T-helper 9 cell (primary cell): ENCODE data around the gene PKNOX2.

Experiments used
- DNase-seq: peaks from one replicate; pipeline ENCODE4 v3.0.0-alpha.2; 2020

The PKNOX2 gene

DNA sequence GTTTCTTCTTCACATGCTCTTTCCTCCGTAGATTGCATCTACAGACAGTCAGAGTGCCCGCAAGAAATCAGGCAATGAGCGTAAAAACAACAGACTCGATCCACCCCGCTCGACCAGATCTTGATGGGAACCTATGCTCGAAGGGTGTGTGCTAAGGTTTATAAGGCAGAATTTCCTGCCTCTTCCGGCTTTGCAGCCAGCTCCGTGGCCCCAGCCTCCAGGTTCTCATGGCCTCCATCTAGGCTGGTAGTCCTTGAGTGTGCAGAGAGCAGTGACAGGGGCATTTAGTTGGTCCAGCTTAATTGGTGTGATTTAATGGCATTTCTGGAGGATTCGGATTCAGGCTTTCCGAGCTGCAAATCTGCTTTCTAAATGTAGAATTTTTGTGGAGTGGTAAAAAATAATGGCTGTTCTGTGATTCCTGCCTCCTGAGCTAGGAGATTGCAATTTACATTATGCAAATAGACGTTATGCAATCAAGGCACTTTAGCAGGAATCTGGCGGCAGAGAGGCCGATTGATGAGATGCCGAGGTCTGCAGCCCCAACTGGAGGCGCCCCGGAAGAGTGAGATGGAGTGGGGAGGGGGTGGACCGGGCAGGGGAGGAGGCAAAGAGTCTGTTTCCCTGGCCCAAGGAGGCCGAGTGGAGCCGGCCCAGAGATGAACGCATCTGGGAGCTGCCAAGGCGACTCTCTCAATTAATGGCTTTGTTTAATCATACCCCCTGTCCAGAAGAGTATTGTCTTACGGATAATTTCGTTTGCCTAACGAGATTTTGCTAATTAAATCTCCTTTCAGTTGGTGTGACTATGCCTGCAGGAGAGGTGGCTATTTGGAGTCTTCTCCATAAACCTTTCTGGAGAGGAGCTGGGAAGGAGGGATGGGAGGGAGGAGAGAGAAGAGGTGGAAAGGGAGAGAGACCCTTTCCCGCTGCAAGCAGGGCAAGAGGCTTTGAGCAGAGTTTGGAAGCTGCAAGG lies 75.3 kb downstream of the PKNOX2 start:
- no peak for DNase-seq

DNA sequence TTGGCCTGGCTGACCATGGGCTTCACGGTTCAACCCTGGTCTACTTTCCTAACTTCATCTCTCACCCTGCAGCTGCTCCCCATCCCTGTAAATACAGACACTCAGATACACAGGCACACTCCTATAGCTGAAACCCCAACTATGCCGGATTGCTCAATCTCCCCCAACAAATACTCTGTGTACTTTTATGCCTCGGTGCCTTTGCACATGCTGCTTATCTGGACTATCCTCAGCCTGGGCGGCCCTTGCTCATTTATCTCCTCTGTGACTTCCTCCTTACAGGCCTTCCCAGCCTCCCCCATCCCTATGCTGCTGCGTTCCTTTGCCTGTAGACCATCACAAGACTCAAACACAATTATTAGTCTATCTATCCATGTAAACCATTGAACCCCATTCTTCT lies 76.6 kb downstream of the PKNOX2 start:
- DNase-seq = no peak

DNA sequence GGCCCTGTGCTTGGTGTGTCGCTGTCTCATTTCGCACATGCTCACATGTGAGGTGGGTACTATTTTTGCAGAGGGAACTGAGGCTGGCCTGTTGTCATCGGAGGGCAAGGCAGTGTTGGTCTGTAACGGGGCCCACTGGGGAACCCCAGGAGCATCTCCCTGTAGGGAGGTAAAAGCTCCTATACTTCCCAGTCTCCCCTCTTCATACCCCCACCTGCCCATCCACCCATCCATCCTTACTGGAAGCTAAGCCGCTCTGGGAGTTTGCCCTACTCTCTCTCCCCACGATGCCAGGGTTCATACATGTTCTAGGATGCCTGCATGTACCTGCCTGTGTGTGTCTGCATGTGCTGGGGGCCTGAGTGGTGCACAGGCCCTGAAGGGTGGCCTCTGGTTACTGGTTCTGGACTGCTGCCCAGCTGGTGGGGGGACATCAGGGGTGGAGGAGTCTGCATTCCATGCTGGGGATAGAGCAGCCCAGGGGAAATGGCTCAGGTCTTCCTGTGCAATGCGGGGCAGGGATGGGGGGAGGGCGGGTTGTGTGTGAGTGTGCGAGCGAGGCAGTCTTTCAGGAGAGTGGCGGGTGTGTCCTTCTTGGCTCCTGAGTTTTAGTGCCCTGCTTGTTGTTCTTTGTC lies 77.7 kb downstream of the PKNOX2 start:
- no peak for DNase-seq

DNA sequence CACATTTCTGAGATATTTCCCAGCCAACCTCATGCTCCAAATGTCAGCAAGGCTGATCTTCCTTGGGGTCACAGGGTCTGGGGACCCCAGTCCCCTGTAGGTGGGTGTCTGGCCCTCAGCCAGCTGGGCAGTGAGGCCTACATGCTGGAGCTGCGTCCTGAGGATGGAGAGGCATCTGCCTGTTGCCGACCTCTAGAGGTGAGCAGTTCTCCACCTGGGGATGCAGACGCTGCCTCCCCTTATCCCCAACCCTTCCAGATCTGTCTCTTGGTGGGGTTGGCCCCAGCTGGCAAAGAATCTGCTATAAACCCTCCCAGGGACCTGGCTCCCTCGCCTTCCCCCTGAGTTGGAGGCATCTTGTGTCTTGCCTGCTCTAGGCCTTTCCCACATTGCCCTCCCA lies 79.6 kb downstream of the PKNOX2 start:
- DNase-seq = no peak

DNA sequence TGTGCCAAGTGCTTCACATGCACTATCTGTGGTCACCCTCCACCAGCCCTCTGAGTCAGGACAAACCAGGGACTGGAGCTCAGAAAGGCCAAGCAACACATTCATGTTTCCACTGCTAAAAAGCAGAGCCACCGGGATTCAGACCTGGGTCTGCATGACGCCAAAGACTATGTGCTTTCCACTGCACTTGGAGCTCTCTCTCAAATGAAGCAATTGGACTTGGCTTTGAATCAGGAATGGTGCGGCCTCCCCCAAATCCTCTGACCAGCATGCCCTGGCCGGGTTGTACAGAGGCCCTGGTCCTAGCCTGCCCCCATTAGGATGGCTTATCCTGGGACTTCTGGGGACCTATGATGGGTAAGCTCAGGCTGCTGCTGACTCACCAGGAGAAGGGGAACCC lies 80.7 kb downstream of the PKNOX2 start:
- no peak for DNase-seq

DNA sequence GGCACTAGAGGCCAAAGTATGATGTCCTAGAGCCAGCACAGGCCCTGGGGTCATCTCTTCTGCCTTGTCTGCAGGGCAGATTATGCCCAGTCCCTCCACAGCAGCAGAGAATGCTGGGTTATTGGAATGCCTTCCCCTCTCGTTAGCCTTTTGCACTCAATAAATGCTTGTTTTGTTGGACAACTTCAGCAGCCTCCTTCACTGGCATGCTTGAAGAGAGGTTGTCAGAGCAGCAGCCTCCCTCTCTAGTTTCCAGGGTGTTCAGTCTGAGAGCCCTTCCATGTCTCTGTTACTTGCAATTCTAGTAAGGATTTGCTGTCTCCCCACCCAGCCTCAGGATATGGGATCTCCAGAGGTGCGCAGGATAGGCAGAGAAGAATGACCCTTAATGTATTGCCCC lies 82.9 kb downstream of the PKNOX2 start:
- DNase-seq = no peak

DNA sequence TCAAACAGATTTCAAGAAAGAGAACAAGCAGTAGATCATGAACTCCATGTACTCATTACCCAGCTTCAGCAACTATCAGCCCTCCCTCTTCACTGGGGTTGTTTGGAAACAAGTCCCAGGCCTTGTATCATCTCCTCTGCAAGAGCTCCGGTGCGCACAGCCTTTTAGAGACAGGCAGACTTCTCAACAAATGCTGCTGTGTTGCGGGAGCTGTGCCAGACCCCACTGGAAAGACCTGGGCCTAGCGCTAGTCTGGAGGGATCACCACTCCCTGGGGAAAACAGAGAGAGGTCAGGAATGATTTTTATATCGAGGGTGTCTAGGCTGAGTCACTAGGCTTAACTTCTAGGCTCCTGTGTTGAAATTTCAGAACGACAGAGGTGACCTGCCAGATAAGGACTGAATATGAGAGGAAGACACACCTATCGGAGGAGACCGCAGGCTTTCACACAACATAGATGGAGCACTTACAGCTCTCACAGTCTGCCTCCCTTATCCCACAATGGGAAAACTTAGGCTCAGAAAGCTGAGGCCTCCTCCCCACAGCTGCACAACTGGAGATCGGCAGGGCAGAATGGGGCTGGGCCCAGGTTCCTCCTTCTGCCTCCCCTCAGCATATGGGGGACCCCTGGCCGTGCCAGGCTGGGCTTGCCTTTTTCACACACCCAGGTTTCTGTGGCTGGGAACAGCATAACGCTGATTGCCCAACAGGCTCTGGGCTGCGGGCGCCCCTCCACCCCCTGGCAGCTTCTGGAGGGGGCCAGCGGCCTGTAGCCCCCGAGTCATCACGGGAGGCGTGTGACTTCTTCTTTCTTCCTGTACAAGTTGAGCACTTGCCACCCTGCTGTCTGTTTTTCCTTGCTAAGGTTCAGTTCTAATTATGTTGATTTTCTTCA lies 86.0 kb downstream of the PKNOX2 start:
- no peak for DNase-seq

DNA sequence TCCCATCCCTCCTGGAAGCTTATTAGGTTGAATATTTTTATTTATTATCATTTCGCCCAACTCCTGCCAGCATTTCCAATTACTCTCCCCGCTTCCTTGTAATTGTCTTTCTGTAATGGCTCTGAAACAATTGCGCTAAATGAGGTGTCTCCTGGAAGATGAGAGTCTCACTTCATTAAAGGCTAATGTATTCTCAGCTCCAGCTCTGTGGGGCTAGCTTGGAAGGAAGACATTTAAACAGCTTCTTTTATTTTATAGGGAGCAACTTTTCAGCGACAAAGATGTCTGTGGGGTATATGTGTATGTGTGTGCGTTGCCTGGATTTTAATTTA lies 86.6 kb downstream of the PKNOX2 start:
- no peak for DNase-seq

DNA sequence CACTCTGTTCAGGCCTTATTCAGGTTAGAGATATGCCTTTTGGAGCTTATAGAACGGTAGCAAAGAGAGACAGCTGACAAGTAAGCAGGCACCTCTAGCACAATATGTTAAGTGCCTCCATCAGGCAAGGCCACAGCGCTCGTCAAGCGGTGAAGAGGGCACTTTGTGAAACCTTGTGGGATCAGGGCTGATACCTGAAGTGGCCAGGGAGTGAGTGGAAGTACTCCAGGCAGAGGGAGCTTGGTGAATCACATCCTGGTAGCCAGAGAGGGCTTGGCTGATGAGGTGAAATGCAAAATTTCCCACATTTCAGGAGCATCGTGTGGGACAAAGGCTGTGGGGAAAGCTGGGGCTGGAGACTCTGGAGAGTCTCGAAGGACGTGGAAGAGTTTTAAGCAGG lies 87.4 kb downstream of the PKNOX2 start:
- no peak for DNase-seq

DNA sequence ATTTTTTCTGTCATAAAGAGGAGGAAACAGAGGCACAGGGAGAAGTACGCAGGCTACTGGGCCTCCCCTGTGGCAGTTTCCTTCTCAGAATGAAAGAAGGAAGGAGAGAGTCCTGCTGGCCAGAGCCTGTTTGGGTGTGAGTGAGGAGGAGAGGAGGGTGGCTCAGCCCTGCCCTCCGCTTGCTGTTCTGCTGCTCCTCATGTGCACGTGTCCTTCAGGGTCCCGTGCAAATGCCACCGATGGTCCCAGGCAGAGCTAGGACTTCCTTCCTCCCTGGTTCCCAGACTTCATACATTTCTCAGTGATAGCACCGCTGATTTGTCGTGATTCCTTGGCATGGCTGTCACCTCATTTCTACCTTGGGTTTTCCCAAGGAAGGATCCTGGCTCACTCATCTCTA lies 88.7 kb downstream of the PKNOX2 start:
- no peak for DNase-seq

DNA sequence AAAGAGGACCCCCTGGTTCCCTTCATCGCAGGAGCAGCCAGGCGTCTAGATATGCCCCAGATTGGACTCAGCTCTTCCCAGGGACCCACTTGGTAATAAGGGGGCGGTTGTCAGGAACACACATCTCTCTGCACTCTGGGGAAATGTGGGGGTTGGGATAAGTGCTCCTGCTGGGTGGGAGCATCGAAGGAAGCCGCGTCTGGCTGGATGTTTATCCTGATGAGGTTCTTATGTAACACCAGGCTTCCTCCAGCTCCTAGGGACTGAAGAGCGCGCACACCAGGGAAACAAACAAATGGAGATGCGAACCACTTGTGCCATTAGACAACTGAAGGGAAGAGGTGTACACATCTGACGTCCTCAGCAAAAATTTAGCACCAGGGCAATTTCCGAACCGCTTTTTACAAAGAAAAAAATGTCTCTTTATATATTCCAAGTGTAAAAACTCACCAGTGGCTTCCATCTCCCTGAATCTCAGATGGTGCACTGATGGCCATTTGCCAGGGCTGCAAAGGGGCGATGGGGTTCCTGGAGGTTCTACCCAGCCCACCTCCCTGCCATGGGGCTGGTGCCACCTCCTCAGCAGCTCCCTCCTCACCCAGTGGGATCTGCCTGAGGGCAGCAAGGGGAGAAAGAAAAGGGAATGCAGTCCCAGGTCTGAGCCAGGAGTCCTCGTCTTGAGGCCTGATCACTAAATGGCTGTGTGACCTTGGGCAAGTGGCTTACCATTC lies 89.4 kb downstream of the PKNOX2 start:
- DNase-seq = no peak

DNA sequence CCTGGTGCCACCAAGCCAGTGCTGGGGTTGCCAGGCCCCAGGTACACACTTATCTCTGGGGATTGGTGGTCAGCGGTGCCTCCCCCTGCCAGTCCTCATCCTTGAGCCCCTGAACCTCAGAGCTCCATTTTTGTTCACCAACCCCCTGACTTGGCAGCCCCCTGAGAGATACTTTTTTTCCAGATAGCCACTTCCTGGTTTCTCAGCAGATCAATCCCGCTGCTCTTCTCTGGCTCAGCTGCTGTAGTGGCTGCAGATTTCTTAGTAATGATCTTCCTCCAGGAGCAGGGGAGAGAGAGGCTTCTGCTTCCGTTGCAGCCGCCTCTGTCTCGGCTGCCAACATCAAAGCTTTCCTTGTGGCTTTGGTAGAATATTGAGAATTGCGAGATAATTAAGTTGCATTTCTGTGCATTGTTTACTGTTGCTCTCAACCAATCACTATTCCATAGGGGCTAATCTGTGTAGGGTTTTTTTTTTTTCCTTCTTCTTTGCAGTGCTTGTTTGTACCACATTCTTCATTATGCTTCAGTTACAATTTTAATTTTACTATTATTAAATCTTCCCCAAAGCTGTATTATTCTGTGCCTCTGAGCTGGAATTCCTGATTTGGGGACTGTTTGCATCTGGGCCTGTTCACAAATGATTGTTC lies 92.1 kb downstream of the PKNOX2 start:
- no peak for DNase-seq

DNA sequence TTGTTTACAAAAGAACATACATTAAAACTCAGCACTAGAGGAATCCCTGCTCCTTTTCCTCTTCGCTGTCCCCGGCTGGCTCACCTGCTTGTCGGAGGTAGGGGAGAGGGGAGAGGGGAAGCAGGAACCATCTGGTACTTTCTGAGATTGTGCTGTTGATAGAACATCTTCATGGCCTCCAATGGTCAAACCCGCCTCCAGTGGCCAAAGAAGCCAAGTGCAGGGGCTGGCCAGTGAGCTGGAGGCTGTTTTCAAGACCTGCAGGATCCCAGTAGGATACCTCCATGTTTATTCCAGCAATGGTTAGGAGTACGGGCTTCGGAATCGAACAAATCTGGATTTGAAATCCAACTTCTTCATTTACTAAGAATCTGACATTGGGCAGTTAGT lies 92.6 kb downstream of the PKNOX2 start:
- no peak for DNase-seq

DNA sequence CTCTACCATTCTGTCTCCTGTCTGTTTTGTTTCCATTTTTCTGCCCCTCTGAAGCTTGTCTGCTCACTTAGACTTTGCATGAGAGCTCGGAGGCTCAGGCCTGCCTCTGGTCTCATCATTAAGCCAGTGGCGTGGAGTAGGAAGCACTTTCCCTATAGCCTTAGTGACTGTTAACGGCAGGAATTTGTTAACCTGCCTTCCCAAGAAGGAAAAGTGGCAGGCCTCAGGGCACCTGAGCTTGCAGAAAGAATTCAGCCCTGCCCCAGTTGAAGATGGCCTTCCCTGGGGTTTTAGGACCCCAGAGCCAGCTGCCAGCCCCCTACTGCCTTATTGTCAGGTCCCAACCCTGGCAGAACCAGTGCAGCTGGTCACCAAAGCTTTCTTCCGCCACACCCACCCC lies 93.2 kb downstream of the PKNOX2 start:
- DNase-seq = no peak

DNA sequence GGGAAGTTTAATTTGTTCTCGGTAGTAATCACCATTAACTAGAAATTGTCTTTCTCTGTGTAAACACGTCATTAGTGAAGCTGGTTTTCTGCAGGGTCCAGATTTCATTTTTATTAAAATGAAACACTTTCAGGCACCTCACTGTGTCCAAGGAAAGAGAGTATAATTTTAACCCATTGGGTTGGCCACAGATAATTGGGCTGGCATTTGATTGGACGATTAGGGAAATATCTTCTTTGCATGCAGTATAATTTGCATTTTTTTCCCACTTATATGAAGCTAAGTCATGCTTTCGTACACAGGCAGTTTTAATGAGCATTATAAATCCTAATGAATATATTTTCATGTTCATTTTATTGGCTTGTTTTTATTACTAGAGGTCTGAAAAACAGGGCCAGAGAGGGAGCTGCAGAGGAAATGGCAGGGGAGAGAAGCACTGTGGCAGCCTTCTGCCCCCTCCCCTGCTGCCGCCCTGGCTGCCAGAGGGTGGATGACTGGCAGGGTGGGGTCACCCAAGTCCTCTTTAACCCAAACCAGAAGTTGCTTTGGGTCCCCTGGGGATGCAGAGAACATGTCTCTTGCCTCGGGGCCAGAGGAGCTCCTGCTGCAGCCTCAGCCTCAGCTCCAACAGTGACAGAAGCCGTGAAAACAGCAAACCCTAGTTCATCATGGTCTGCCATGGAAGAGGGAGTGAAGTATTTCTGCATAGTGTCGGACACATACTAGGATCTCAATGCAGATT lies 93.9 kb downstream of the PKNOX2 start:
- DNase-seq = no peak

DNA sequence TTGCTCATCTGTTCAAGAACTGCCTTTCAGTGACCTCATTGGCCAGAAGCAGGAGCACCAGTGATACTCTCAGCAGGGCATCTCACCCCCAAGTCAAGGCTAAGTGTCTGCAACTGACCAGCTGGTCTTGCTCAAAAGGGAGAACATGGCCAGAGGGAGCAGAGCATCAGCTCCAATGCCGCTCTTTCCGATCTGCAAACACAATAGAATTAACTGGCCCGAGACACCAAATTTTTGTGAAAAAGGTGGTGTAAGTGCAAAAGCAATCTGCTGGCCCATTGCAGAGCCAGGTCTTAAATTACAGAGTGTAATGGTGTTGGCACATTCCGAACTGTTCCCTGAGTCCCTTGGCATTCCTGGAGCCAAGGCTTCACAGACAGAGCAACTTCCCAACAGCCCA lies 97.0 kb downstream of the PKNOX2 start:
- no peak for DNase-seq

DNA sequence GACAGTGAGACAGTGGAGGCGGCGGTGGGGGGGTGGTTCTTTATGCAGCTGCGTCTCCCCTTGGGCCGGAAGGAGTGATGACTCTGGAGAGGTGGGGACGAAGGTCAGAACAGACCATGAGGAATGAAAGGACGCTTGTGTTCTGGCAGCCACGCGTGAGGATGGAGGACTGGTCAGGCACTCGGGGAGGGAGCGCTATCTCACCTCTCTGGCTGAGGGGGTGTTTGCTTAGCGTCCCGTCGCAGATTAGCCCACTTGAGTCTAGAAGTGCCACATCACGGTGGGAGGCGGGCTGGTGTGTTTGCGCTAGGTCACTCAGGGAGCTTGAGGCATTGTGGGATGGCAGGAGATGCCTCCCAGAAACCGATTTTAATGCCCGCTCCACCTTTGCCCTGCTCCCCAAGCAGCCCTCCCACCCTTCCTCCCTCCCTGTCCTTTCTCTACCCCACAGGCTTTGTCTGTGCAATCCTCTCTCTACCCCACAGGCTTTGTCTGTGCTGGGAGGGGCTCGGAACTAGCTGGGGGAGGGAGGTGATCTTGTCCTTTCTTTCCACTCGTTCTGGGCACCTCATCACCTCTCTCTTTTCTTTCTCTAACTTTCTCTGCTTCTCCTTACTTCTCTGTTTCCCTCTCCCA lies 97.8 kb downstream of the PKNOX2 start:
- no peak for DNase-seq

DNA sequence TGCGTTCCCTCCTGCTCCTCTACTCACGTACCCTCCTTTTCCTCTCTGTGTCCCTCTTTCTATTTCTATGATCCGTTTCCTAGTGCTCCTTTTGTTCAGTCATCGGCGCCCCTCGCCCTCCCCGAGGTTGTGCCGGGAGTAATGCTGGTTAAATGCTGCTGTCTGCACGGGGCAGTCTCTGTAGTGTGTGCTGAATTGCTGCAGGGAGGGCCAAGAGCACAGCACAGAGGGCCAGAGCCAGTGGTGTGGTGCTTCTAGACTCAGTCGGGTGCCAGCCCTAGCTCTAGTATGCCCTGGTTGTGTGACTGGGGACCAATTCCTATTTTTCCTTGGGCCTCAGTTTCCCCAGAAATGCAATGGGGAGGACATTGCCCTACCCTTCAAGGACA lies 98.3 kb downstream of the PKNOX2 start:
- DNase-seq = no peak

DNA sequence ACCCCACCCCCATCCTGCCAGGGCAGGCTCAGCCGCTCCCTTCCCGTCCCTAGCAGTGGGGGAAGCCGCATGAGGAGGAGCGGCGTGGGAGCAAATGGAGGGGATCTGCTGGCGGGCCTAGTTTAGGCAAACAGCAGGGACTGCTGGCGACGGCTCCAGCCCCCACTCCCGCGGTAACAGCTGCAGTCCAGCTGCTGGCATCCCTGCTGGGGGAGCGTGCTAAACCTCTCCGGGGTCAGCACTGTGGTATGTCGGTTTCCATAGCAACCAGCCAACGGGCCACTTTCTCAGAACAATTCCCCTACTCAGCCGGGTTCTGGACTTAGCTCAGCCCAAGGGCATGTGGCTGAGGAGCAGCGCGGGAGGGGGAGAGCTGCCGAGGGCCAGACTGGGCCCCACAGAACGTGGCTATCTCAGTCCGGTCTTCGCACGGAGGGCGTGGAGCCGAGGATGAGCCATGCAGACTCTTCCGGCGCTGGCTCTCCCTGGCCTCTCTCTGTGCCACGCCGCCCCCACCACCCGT lies 98.8 kb downstream of the PKNOX2 start:
- no peak for DNase-seq

DNA sequence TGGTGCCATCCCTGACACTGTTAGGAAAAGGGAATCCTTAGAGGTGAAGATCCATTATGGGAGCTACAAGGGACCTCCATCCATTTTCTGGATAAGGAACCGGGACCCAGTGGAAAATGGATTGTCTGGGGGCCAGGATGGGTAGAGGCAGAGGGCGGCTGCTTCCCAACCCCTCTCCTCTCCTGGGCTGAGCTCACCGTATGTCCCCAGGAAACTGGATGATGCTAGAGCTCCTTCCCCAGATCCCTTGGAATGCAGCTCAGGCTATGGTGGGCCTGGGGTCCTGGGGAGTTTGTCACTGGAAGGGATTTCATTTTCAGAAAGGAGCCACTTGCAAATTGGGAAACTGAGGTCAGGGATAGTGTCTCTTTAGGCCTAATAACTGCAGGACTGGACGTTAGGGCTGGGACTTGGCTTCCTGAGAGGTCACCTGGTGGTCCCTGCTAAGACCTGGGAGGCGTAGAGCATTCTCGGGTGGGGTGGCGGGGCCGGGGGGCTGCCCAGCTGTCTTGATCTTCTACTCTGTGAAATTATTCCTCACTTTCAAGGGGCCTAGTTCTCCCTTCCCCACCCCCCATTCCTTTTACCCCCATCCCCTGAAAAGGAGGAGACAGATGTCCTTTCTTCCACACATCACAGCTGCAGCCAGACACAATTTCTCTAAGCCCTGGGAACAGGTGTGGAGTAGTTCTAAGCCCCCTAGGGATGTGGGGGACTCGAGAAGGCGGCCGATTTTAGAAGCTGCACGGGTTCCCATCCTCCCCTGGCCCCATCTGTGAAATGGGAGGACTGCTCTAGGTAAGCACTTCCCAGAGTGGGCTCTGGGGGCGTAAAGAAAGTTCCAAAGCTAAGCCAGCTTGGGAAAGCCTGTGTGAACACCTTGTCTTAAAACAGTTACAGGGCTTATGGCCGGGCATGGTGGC lies 99.8 kb downstream of the PKNOX2 start:
- no peak for DNase-seq
